K562 (cell line): ENCODE data around the gene BBS1. TPM values are rescaled to one million over a fixed set of nuclear protein-coding genes. Genes with fewer than 3 reads are reported as not detected.
A peak's percentile ranks its signal among the peaks of the same experiment; 100 is the strongest.

ENCODE experiments used
- CC2D1A ChIP-seq: fragments of 450-650 bp; IDR thresholded peaks from 2 replicates; pipeline ENCODE4 v1.6.1; 2017; ENCODE audit warnings: mild to moderate bottlenecking
- CXXC5 ChIP-seq: fragments of 250-450 bp; sonication (Bioruptor Pico); IDR thresholded peaks from 2 replicates; pipeline ENCODE4 v1.8.0; 2022; ENCODE audit warnings: inconsistent platforms, mild to moderate bottlenecking, moderate library complexity
- ESRRB ChIP-seq: fragments of 250-450 bp; sonication (Bioruptor Pico); IDR thresholded peaks from 2 replicates; pipeline ENCODE4 v1.5.0; 2020; ENCODE audit warnings: mild to moderate bottlenecking, moderate library complexity, borderline replicate concordance
- HDAC3 ChIP-seq: fragments of 450-650 bp; IDR thresholded peaks from 2 replicates; pipeline ENCODE4 v1.6.1; 2018; ENCODE audit warnings: borderline replicate concordance, mild to moderate bottlenecking, moderate library complexity; ENCODE audit not compliant: partially characterized antibody
- RFX5 ChIP-seq: IDR thresholded peaks from 2 replicates; pipeline ENCODE4 v1.6.1; 2011; ENCODE audit warnings: low read depth, mild to moderate bottlenecking, improper control_type of control experiment, low read length
- TBL1XR1 ChIP-seq, 2 experiments: IDR thresholded peaks; 2 replicates each; pipeline ENCODE4 v1.6.1; 2012; ENCODE audit warnings: improper control_type of control experiment in 2 of 2, low read length in 2 of 2, mild to moderate bottlenecking in 1 of 2
- TCFL5 ChIP-seq: fragments of 250-450 bp; sonication (Bioruptor Pico); conservative IDR thresholded peaks from 2 replicates; pipeline ENCODE4 v1.6.1; 2021; ENCODE audit warnings: mild to moderate bottlenecking, moderate library complexity, matching md5 sums
- polyA plus RNA-seq, 8 experiments: library from polyadenylated mRNA; depleted of rRNA in 4 of 8; stranded (reverse) in 5 of 8; unstranded in 3 of 8; fragments of >200 nt; fragmentation: Nextera tagmentation in 2 of 8; fragmentation: Illumina TruSeq in 1 of 8; extraction: Ambion mirVana in 2 of 8; extraction: Trizol in 1 of 8; gene quantifications; 2 replicates each; pipeline versions ENCODE4 v1.2.1 to v1.2.3, GENCODE V29; 2011 to 2014; ENCODE audit warnings: inconsistent platforms in 1 of 8, missing spikeins in 1 of 8
- total RNA-seq, 7 experiments: library from RNA; depleted of rRNA in 6 of 7; stranded (reverse); fragments of >200 nt in 6 of 7; fragmentation: Illumina TruSeq in 2 of 7; extraction: Trizol in 2 of 7; gene quantifications; 2 replicates each; pipeline versions ENCODE4 v1.2.1 to v1.2.3, GENCODE V29; 2011 to 2021; ENCODE audit warnings: low replicate concordance in 1 of 7
- TF ChIP-seq, protein P1 (sequence below), 2 experiments: fragments of 450-650 bp; formaldehyde crosslinking in 1 of 2; IDR thresholded peaks; 2 replicates each; pipeline versions ENCODE4 v1.4.0 to v1.6.1; 2014 to 2020; ENCODE audit warnings: mild to moderate bottlenecking in 2 of 2, borderline replicate concordance in 1 of 2, low read depth in 1 of 2
- TF ChIP-seq, protein P2 (sequence below), 2 experiments: fragments of 250-450 bp in 1 of 2; fragments of 450-650 bp in 1 of 2; sonication (Bioruptor Pico) in 1 of 2; IDR thresholded peaks; 2 replicates each; pipeline versions ENCODE4 v1.6.1 to v1.8.0; 2016 to 2021; ENCODE audit warnings: mild to moderate bottlenecking in 2 of 2, moderate library complexity in 2 of 2, missing compliant biosample characterization in 1 of 2, missing genetic modification characterization in 1 of 2
- TF ChIP-seq, protein P3 (sequence below): sonication (generic); formaldehyde crosslinking; IDR thresholded peaks from 2 replicates; pipeline ENCODE4 v1.8.1; 2023; ENCODE audit warnings: mild to moderate bottlenecking, missing genetic modification reagents
- TF ChIP-seq, protein P4 (sequence below), 2 experiments: fragments of 450-650 bp in 1 of 2; IDR thresholded peaks; 2 replicates each; pipeline ENCODE4 v1.6.1; 2011 to 2017; ENCODE audit warnings: low read depth in 2 of 2, antibody characterized with exemption in 1 of 2, borderline replicate concordance in 1 of 2, low read length in 1 of 2, mild to moderate bottlenecking in 1 of 2, mixed read lengths in 1 of 2; ENCODE audit not compliant: control insufficient read depth in 1 of 2

The BBS1 gene
- total and polyA plus RNA-seq, 9 of the 15 experiments (the other 6 are each of a cell fraction or from before 2014, with no cell fraction given) = 9.0 to 19.8 (median 12.1) TPM

DNA sequence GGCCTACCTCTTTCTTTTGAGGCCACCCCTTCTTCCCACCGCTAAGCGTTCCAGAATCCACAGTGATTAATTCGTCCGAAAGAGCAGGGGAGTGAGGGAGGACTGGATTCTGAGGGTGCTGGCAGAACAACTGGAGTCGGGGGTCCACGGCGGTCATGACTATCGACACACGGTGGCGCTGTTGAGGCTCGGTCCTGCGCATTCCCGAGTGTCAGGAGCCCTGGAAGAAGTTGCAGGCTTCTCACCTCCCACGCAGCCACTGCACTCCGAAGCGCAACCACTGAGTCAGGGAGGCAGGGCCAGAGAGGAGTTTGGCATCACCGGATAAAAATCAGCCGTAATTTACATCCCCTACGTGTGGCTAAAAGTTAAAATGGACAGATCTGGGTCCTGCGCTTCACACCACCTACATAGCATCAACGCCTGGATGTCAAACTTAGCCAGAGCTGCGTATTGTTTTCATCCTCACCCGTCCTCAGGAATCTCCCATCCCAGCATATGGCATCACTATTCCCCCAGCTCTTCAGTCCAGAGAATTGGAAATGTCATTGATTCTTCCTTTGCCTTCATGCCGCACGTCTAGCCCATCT lies 68.7 kb downstream of the BBS1 start (continued):
- TF ChIP-seq, protein P1, sequence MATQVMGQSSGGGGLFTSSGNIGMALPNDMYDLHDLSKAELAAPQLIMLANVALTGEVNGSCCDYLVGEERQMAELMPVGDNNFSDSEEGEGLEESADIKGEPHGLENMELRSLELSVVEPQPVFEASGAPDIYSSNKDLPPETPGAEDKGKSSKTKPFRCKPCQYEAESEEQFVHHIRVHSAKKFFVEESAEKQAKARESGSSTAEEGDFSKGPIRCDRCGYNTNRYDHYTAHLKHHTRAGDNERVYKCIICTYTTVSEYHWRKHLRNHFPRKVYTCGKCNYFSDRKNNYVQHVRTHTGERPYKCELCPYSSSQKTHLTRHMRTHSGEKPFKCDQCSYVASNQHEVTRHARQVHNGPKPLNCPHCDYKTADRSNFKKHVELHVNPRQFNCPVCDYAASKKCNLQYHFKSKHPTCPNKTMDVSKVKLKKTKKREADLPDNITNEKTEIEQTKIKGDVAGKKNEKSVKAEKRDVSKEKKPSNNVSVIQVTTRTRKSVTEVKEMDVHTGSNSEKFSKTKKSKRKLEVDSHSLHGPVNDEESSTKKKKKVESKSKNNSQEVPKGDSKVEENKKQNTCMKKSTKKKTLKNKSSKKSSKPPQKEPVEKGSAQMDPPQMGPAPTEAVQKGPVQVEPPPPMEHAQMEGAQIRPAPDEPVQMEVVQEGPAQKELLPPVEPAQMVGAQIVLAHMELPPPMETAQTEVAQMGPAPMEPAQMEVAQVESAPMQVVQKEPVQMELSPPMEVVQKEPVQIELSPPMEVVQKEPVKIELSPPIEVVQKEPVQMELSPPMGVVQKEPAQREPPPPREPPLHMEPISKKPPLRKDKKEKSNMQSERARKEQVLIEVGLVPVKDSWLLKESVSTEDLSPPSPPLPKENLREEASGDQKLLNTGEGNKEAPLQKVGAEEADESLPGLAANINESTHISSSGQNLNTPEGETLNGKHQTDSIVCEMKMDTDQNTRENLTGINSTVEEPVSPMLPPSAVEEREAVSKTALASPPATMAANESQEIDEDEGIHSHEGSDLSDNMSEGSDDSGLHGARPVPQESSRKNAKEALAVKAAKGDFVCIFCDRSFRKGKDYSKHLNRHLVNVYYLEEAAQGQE (IDR thresholded peaks at IDR 0.05; ENCODE audit: borderline replicate concordance) = peak; percentile 75; the same call in 1 of the 2 replicates
- TF ChIP-seq, protein P1 (CRISPR knock-in tag; IDR thresholded peaks at IDR 0.05; ENCODE audit: low read depth) = no peak
- TF ChIP-seq CXXC5 (peak; percentile 37; the same call in 1 of the 2 replicates), CC2D1A (peak; percentile 36; the same call in 1 of the 2 replicates), RFX5 (no peak), TBL1XR1 (IDR thresholded peaks at IDR 0.05; ENCODE audit: low read length in 2 of 2) (no peak), TCFL5 (CRISPR knock-in tag) (no peak), HDAC3 (no peak), ESRRB (CRISPR knock-in tag) (no peak)
- TF ChIP-seq, protein P2, sequence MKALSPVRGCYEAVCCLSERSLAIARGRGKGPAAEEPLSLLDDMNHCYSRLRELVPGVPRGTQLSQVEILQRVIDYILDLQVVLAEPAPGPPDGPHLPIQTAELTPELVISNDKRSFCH (CRISPR knock-in tag; IDR thresholded peaks at IDR 0.05) = no peak
- TF ChIP-seq, protein P2 (tag; IDR thresholded peaks at IDR 0.05) = no peak
- TF ChIP-seq, protein P3, sequence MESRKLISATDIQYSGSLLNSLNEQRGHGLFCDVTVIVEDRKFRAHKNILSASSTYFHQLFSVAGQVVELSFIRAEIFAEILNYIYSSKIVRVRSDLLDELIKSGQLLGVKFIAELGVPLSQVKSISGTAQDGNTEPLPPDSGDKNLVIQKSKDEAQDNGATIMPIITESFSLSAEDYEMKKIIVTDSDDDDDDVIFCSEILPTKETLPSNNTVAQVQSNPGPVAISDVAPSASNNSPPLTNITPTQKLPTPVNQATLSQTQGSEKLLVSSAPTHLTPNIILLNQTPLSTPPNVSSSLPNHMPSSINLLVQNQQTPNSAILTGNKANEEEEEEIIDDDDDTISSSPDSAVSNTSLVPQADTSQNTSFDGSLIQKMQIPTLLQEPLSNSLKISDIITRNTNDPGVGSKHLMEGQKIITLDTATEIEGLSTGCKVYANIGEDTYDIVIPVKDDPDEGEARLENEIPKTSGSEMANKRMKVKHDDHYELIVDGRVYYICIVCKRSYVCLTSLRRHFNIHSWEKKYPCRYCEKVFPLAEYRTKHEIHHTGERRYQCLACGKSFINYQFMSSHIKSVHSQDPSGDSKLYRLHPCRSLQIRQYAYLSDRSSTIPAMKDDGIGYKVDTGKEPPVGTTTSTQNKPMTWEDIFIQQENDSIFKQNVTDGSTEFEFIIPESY (CRISPR knock-in tag) = 0 out of 2 replicates have a peak, but pooled peaks have one; percentile 23
- TF ChIP-seq, protein P4, sequence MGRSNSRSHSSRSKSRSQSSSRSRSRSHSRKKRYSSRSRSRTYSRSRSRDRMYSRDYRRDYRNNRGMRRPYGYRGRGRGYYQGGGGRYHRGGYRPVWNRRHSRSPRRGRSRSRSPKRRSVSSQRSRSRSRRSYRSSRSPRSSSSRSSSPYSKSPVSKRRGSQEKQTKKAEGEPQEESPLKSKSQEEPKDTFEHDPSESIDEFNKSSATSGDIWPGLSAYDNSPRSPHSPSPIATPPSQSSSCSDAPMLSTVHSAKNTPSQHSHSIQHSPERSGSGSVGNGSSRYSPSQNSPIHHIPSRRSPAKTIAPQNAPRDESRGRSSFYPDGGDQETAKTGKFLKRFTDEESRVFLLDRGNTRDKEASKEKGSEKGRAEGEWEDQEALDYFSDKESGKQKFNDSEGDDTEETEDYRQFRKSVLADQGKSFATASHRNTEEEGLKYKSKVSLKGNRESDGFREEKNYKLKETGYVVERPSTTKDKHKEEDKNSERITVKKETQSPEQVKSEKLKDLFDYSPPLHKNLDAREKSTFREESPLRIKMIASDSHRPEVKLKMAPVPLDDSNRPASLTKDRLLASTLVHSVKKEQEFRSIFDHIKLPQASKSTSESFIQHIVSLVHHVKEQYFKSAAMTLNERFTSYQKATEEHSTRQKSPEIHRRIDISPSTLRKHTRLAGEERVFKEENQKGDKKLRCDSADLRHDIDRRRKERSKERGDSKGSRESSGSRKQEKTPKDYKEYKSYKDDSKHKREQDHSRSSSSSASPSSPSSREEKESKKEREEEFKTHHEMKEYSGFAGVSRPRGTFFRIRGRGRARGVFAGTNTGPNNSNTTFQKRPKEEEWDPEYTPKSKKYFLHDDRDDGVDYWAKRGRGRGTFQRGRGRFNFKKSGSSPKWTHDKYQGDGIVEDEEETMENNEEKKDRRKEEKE (IDR thresholded peaks at IDR 0.05; ENCODE audit: borderline replicate concordance in 1 of 2, control insufficient read depth in 1 of 2, low read depth in 2 of 2, low read length in 1 of 2) = no peak
